HG03139 (cell line): Measurements from ENCODE around the gene GAPT.

Experiments
- ATAC-seq: cut with Tn5 transposase; IDR thresholded peaks from one replicate; pipeline ENCODE4 v1.9.1; 2021; ENCODE audit not compliant: unreplicated experiment

Gene GAPT

GRCh38 chr5:58460732-58461286, 30.4 kb upstream of the GAPT start:
- ATAC-seq, result peak; percentile 69

GRCh38 chr5:58462154-58462553, 29.1 kb upstream of the GAPT start:
- no peak for ATAC-seq

GRCh38 chr5:58462623-58463230, 28.5 kb upstream of the GAPT start:
- no peak for ATAC-seq

- ATAC-seq, result peak; percentile 92
Measured at GRCh38 chr5:58466939-58467338, 24.3 kb upstream of the GAPT start.

- no peak for ATAC-seq
Measured at GRCh38 chr5:58469896-58470295, 21.3 kb upstream of the GAPT start.

- ATAC-seq, result no peak
Measured at GRCh38 chr5:58475404-58475803, 15.8 kb upstream of the GAPT start.

- ATAC-seq, result no peak
Measured at GRCh38 chr5:58477760-58478376, 13.4 kb upstream of the GAPT start.

GRCh38 chr5:58481066-58481676, 10.1 kb upstream of the GAPT start:
- ATAC-seq, result no peak

GRCh38 chr5:58481828-58482227, 9.4 kb upstream of the GAPT start:
- ATAC-seq, result no peak

- ATAC-seq, result no peak
Measured at GRCh38 chr5:58482536-58482935, 8.7 kb upstream of the GAPT start.

GRCh38 chr5:58484505-58484904, 6.7 kb upstream of the GAPT start:
- no peak for ATAC-seq

- no peak for ATAC-seq
Measured at GRCh38 chr5:58486290-58486689, 4.9 kb upstream of the GAPT start.

- no peak for ATAC-seq
Measured at GRCh38 chr5:58490402-58491050, 709 bp upstream of the GAPT start.

- no peak for ATAC-seq
Measured at GRCh38 chr5:58493141-58493540, 1.9 kb downstream of the GAPT start.

- no peak for ATAC-seq
Measured at GRCh38 chr5:58496488-58496887, 5.3 kb downstream of the GAPT start.

- no peak for ATAC-seq
Measured at GRCh38 chr5:58497386-58497785, 6.2 kb downstream of the GAPT start.

GRCh38 chr5:58497921-58498320, 6.7 kb downstream of the GAPT start:
- ATAC-seq, result no peak

- no peak for ATAC-seq
Measured at GRCh38 chr5:58498340-58498942, 7.2 kb downstream of the GAPT start.

GRCh38 chr5:58499231-58499630, 8.0 kb downstream of the GAPT start:
- ATAC-seq, result no peak

GRCh38 chr5:58499941-58500340, 8.7 kb downstream of the GAPT start:
- ATAC-seq, result no peak

- no peak for ATAC-seq
Measured at GRCh38 chr5:58501778-58502417, 10.7 kb downstream of the GAPT start.
